Stimulated activated CD4-positive, alpha-beta T cell treated with anti-CD3 and anti-CD28 coated beads, TNF-alpha, amount 100 ng/mL, for 24 hours (primary cell): ENCODE data around the gene TRMT13.
"Not testable (repeated sequence)": the region's sequence is repeated elsewhere in the genome, so short reads cannot be mapped to it uniquely, and the experiment has no call there.

Experiments
- DNase-seq, 3 experiments: peaks; one replicate each; pipeline ENCODE4 v3.0.0-alpha.2; 2020; ENCODE audit warnings: low read depth in 3 of 3

Gene TRMT13

GRCh38 chr1:100162881-100163280 is 29.9 kb downstream of the TRMT13 start:
- DNase-seq = no peak

- DNase-seq = no peak
These were observed 31.3 kb downstream of the TRMT13 start for GRCh38 chr1:100164216-100164615.

GRCh38 chr1:100164702-100165101 is 31.7 kb downstream of the TRMT13 start:
- DNase-seq = no peak

- no peak for DNase-seq
These were observed 35.1 kb downstream of the TRMT13 start for GRCh38 chr1:100168051-100168450.

- DNase-seq = no peak
These were observed 44.5 kb downstream of the TRMT13 start for GRCh38 chr1:100177295-100178041.

- no peak for DNase-seq
These were observed 45.1 kb downstream of the TRMT13 start, which contains the start of gene LRRC39 for GRCh38 chr1:100178091-100178490. LRRC39 (minus strand) TSS chr1:100178256; CDS start chr1:100168516, 9,740 bp downstream.

GRCh38 chr1:100183370-100183769 is 50.4 kb downstream of the TRMT13 start:
- no peak for DNase-seq

GRCh38 chr1:100184536-100184935 is 51.6 kb downstream of the TRMT13 start:
- DNase-seq = no peak

- no peak for DNase-seq
These were observed 54.9 kb downstream of the TRMT13 start for GRCh38 chr1:100187912-100188311.

- DNase-seq = no peak
These were observed 55.7 kb downstream of the TRMT13 start for GRCh38 chr1:100188617-100189016.

GRCh38 chr1:100198596-100198995 is 65.6 kb downstream of the TRMT13 start:
- no peak for DNase-seq

GRCh38 chr1:100200060-100200459 is 67.1 kb downstream of the TRMT13 start:
- not testable (repeated sequence) for DNase-seq
